OCI-LY1 (cell line): Measurements from ENCODE around the gene SLC25A25.
"Not testable (repeated sequence)": the region's sequence is repeated elsewhere in the genome, so short reads cannot be mapped to it uniquely, and the experiment has no call there.

Experiments used
- H2AFZ ChIP-seq: fragments of 200-600 bp; sonication (generic), shearing (Covaris generic); 2 replicates; pipeline ENCODE4 v1.6.0; 2014; ENCODE audit warnings: antibody characterized with exemption, mild to moderate bottlenecking, low read length
- H3F3A ChIP-seq: fragments of 200-600 bp; sonication (generic), shearing (Covaris generic); 2 replicates; pipeline ENCODE4 v1.6.0; 2014; ENCODE audit warnings: mild to moderate bottlenecking, antibody characterized with exemption, low read length, moderate library complexity; ENCODE audit not compliant: insufficient read depth
- H3K27ac ChIP-seq: fragments of 200-600 bp; sonication (generic); 2 replicates; pipeline ENCODE4 v1.5.1; 2014; ENCODE audit warnings: low read length, mixed run types, mild to moderate bottlenecking, low read depth; ENCODE audit not compliant: poor library complexity, severe bottlenecking
- H3K27me3 ChIP-seq: fragments of 200-600 bp; sonication (generic); 2 replicates; pipeline ENCODE4 v1.6.0; 2014; ENCODE audit warnings: antibody characterized with exemption, mild to moderate bottlenecking, low read length, moderate library complexity; ENCODE audit not compliant: insufficient read depth
- H3K36me3 ChIP-seq: fragments of 200-600 bp; sonication (generic); 2 replicates; pipeline ENCODE4 v1.6.1; 2014; ENCODE audit warnings: mild to moderate bottlenecking, antibody characterized with exemption, low read length, moderate library complexity, mixed read lengths; ENCODE audit not compliant: insufficient read depth
- H3K4me1 ChIP-seq: fragments of 200-600 bp; sonication (generic); 2 replicates; pipeline ENCODE4 v1.5.1; 2014; ENCODE audit warnings: mild to moderate bottlenecking, low read length, moderate library complexity; ENCODE audit not compliant: insufficient read depth, severe bottlenecking
- H3K4me2 ChIP-seq: fragments of 200-600 bp; sonication (generic), shearing (Covaris generic); 2 replicates; pipeline ENCODE4 v1.6.1; 2014; ENCODE audit warnings: low read length
- H3K4me3 ChIP-seq: fragments of 200-600 bp; sonication (generic); 2 replicates; pipeline ENCODE4 v1.5.1; 2014; ENCODE audit warnings: low read length, low read depth, mild to moderate bottlenecking, mixed read lengths; ENCODE audit not compliant: poor library complexity, severe bottlenecking
- H3K79me2 ChIP-seq: fragments of 200-600 bp; shearing (Covaris generic); 2 replicates; pipeline ENCODE4 v1.6.1; 2016; ENCODE audit warnings: mixed run types, low read length, mixed read lengths; ENCODE audit not compliant: insufficient read depth
- H3K9ac ChIP-seq: fragments of 200-600 bp; sonication (generic), shearing (Covaris generic); 2 replicates; pipeline ENCODE4 v1.6.1; 2014; ENCODE audit warnings: mild to moderate bottlenecking, low read length, mixed read lengths
- H3K9me2 ChIP-seq: fragments of 200-600 bp; sonication (generic), shearing (Covaris generic); 2 replicates; pipeline ENCODE4 v1.6.1; 2014; ENCODE audit warnings: low read depth, mild to moderate bottlenecking, low read length, mixed read lengths
- H3K9me3 ChIP-seq: fragments of 200-600 bp; shearing (Covaris generic); 2 replicates; pipeline ENCODE4 v1.6.1; 2014; ENCODE audit warnings: low read length, mixed read lengths
- H4K20me1 ChIP-seq: fragments of 200-600 bp; sonication (generic), shearing (Covaris generic); 2 replicates; pipeline ENCODE4 v1.6.0; 2016; ENCODE audit warnings: mild to moderate bottlenecking, low read length; ENCODE audit not compliant: insufficient read depth
- EZH2 ChIP-seq: fragments of 200-600 bp; sonication (generic), shearing (Covaris generic); IDR thresholded peaks from 2 replicates; pipeline ENCODE4 v1.8.0; 2017; ENCODE audit warnings: borderline replicate concordance, mixed run types, mild to moderate bottlenecking, antibody characterized with exemption, low read length, moderate library complexity, mixed read lengths
- TF ChIP-seq, protein P1 (sequence below): fragments of 200-600 bp; sonication (generic), shearing (Covaris generic); IDR thresholded peaks from 2 replicates; pipeline ENCODE4 v1.5.1; 2017; ENCODE audit warnings: mild to moderate bottlenecking, antibody characterized with exemption, low read length, moderate library complexity, mixed read lengths

SLC25A25 gene

DNA sequence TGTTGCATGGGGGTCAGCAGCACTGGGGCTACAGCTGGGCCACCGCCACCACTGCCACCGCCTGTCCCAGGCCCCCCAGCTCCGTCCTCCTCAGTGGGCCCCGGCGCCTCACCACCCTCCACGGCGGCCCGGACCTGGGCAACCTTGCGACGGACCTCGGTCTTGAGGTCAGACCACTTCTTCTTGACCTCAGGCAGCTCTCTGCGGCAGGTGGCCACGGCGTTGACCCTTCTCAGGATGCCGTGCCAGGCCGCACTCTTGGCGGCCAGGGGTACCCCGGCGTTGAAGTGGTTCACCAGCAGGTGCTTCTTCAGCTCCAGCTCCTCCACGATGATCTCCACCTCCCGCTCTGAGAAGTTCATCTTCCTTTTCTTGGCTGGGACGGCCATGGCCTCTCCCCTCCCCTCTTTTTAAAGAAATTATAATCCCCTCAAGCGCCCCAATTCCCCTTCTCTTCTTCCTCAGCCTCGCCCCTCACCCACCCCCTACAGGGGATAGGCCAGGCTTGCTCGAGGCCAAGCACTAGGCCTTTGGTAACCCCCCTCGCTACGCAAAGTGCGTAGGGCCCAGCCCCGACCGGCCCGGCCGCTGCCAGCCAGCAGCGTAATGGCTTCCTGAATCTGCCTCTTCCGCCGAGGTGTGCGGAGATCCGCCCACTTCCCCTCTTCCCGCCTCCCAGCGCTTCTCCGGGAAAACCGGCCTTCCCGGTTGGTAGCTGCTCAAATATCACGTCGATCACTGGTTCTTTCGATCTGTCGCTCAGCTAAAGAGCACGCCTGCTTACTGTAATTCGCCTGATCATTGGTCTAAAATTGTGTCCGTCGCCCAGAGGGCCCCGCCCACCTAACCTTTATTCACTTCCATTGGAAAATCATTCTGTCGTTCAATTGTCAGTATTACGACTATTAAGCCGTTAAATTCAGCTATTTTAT, 1.1 kb upstream of the SLC25A25 start, which contains the start of gene NAIF1:
TSS of gene NAIF1 (minus strand) at position 608 of the 932 bp plus-strand sequence. CDS start at position 389, 219 bp downstream.
- Histone ChIP-seq H4K20me1 (no peaks in the 10 kb centered on the region), H3K36me3 (0 out of 2 replicates have a peak, but pooled peaks cover 7% of the 10 kb centered on the region), H3K4me3 (peak within 1 kb of the TSS; percentile 95), H3K27ac (peak within 1 kb of the TSS; percentile 94), H3K9me3 (no peaks in the 10 kb centered on the region), H2AFZ (no peak within 1 kb of the TSS), H3F3A (peaks cover 8% of the 10 kb centered on the region), H3K79me2 (peaks cover 27% of the 10 kb centered on the region), H3K27me3 (no peaks in the 10 kb centered on the region), H3K4me2 (peak within 1 kb of the TSS; percentile 97), H3K9ac (peak within 1 kb of the TSS; percentile 91), H3K9me2 (no peaks in the 10 kb centered on the region), H3K4me1 (peaks cover 50% of the 10 kb centered on the region)
- TF ChIP-seq EZH2 = no peak
- TF ChIP-seq, protein P1, sequence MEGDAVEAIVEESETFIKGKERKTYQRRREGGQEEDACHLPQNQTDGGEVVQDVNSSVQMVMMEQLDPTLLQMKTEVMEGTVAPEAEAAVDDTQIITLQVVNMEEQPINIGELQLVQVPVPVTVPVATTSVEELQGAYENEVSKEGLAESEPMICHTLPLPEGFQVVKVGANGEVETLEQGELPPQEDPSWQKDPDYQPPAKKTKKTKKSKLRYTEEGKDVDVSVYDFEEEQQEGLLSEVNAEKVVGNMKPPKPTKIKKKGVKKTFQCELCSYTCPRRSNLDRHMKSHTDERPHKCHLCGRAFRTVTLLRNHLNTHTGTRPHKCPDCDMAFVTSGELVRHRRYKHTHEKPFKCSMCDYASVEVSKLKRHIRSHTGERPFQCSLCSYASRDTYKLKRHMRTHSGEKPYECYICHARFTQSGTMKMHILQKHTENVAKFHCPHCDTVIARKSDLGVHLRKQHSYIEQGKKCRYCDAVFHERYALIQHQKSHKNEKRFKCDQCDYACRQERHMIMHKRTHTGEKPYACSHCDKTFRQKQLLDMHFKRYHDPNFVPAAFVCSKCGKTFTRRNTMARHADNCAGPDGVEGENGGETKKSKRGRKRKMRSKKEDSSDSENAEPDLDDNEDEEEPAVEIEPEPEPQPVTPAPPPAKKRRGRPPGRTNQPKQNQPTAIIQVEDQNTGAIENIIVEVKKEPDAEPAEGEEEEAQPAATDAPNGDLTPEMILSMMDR = no peak

GRCh38 chr9:128068386-128069205, 564 bp downstream of the SLC25A25 start:
- Histone ChIP-seq H3K27me3 (no peaks in the 10 kb centered on the region), H3K27ac (peak overlapping the region; percentile 77), H3K9me2 (no peaks in the 10 kb centered on the region), H3K36me3 (peaks cover 3% of the 10 kb centered on the region; the same call in 1 of the 2 replicates), H3K4me2 (peak overlapping the region; percentile 97), H2AFZ (no peak overlapping the region), H3F3A (peaks cover 22% of the 10 kb centered on the region), H3K4me3 (peak overlapping the region; percentile 95), H3K79me2 (peaks cover 35% of the 10 kb centered on the region), H3K4me1 (peaks cover 66% of the 10 kb centered on the region), H4K20me1 (no peaks in the 10 kb centered on the region), H3K9me3 (no peaks in the 10 kb centered on the region), H3K9ac (peak overlapping the region; percentile 91)
- TF ChIP-seq, protein P1 = no peak
- no peak for TF ChIP-seq EZH2

DNA sequence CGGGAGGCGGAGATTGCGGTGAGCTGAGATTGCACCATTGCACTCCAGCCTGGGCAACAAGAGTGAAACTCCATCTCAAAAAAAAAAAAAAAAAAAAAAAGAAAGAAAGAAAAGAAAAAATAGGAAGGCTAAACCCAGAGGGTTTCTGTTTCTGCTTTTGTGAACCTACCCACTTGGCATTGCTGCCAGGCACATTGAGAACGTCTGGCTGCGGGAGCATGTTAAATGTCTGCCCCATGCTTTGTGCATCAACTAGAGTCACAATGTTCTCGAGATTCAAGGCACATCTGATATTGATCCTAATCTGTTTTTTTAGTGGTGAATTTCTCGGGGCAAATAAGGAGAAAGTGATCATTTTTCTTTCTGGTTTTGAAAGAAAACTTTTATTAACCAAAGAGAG, 2.8 kb downstream of the SLC25A25 start:
- Histone ChIP-seq H3K9me2 (no peaks in the 10 kb centered on the region), H3K27me3 (no peaks in the 10 kb centered on the region), H3K79me2 (peaks cover 52% of the 10 kb centered on the region), H3K9ac (peak overlapping the region; percentile 54), H3K27ac (peak overlapping the region; percentile 94), H3K36me3 (peaks cover 7% of the 10 kb centered on the region), H3K4me1 (peaks cover 59% of the 10 kb centered on the region), H3F3A (peaks cover 22% of the 10 kb centered on the region), H2AFZ (no peak overlapping the region), H3K4me2 (peak overlapping the region; percentile 54), H3K9me3 (no peaks in the 10 kb centered on the region), H4K20me1 (no peaks in the 10 kb centered on the region), H3K4me3 (peak overlapping the region; percentile 36)
- TF ChIP-seq EZH2 = no peak
- TF ChIP-seq, protein P1 = no peak

GRCh38 chr9:128071475-128071874, 3.4 kb downstream of the SLC25A25 start:
- peaks cover 51% of the 10 kb centered on the region for H3K79me2 ChIP-seq
- peaks cover 53% of the 10 kb centered on the region for H3K4me1 ChIP-seq

More at GRCh38 chr9:128071475-128071874, 3.4 kb downstream of the SLC25A25 start:
- Histone ChIP-seq H3K9ac (peak overlapping the region; percentile 32), H3K4me2 (peak overlapping the region; percentile 54), H3F3A (peaks cover 22% of the 10 kb centered on the region), H3K4me3 (peak overlapping the region; percentile 36), H3K27ac (peak overlapping the region; percentile 94)
- not testable (repeated sequence) for H4K20me1 ChIP-seq, H3K27me3 ChIP-seq, H3K36me3 ChIP-seq, H3K9me2 ChIP-seq, H3K9me3 ChIP-seq, H2AFZ ChIP-seq
